NCI-H82 treated with DMSO at 0.1 percent for 48 hours (cell line): ENCODE measurements around the gene KAT7.

ENCODE experiments used
- DNase-seq: peaks from one replicate; lab custom pipeline; 2025; ENCODE audit not compliant: unreplicated experiment; lab: John Stamatoyannopoulos, UW

The KAT7 gene

GRCh38 chr17:49760296-49760695 is 28.2 kb upstream of the KAT7 start:
- no peak for DNase-seq

DNA sequence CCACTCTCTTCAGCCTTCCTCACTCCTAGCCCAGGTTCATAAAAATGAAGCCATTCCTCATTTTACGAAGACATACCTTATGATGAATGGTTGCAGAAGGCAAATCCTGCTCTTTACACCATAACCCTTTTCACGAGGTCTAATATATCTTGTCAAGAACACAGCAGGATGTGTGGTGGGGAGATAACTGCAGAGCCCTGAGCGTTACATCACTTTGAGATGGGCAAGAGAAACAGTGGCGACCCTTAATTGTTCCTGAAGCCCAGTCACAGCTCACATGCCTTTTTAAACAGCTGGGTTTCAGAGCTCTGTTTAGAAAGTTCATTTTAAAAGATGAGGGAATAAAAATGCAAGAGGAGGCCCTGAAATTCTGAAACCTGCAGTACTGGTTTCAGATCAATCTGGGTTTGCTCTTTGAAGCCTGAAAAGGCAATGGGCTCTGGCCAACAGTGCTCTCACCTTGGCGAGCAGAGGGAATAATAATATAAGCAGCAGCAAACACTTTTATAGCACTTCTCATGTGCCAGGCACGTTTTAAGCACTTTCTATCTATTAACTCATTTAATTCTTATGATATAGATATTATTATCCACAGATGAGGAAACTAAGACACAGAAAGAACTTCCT is 27.4 kb upstream of the KAT7 start:
- no peak for DNase-seq

DNA sequence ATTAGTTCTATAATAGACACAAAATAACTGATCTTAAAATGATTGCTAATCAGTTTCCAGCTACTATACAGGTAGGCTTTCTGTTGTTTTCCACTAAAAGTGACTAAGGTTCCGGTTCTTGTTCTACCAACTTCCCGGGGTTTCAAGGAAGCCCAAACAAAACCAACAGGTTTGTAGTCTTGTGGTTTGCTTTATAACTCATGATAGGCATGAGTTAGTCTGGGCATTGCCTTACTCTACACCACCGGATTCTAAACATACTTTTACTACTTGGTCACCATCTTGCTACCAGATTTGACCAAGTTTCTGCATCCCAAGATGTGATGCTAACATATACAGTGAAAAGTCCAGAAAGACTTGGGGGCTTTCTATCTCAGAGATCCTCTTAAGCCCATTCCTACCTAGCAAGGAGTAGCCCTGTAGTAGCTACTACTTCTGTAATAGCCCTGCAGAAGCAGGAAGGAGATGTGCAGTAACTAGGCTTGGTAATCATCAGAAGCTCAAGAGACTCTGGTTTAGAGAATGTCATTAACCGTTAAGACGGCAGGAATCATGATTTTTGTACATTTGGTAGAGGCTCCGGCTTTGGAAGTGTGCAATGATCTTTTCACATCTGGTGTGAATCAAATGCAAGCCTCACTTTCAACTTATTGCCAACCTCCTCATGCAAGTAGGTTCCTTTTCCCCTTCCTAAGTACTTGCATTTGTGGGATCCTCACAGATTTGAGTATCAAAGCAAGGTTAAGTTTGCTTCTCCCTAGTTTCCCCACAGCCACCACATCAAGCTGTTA is 26.1 kb upstream of the KAT7 start:
- DNase-seq, result no peak

- peak; percentile 99 for DNase-seq
Observed at GRCh38 chr17:49763735-49764558, 24.5 kb upstream of the KAT7 start, which contains the start of gene FAM117A. Gene FAM117A (minus strand): TSS chr17:49764131. CDS start chr17:49764087, 44 bp downstream.

- DNase-seq, result no peak
Observed at GRCh38 chr17:49764559-49765180, 23.8 kb upstream of the KAT7 start.

GRCh38 chr17:49766918-49767530 is 21.5 kb upstream of the KAT7 start:
- no peak for DNase-seq

GRCh38 chr17:49775546-49776260 is 12.8 kb upstream of the KAT7 start:
- DNase-seq, result no peak

DNA sequence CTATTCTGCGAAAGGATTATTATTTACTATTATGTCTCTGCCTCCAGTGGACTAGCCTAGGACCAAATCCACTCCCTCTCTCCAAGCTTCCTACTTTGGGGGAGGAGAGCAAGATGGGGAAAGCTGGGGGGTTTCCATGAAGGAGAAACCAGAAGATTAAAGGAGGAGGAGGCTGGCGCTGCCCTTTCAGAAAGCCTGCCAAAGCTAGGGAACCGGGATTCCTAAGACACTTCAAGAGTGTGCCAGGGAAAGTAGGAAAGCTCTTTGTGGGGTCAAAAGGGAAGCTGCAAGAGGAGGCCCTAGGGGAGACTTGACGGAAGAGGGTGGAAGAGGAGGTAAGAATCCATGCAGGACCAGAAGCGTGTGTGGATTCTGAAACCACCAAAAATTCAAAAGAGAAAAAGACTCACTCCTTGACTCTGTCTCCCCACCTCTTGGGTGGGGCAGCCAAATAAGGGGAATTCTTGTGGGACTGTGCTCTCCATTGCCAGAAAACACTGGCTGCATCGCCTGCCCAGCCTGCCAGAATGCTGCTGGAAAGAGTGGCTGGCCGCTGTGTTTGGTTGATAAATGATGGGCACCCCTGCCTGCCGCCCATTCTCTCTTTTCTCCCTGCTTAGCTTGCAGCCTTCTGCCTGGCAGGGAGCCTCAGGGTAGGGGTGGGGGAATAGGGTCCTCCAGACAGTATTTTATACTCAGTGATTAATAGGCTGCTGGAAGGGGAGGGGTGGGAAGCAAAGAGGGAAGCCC is 11.8 kb upstream of the KAT7 start:
- DNase-seq, result no peak

GRCh38 chr17:49777563-49777962 is 10.9 kb upstream of the KAT7 start:
- DNase-seq, result no peak

GRCh38 chr17:49779156-49779738 is 9.2 kb upstream of the KAT7 start:
- no peak for DNase-seq

DNA sequence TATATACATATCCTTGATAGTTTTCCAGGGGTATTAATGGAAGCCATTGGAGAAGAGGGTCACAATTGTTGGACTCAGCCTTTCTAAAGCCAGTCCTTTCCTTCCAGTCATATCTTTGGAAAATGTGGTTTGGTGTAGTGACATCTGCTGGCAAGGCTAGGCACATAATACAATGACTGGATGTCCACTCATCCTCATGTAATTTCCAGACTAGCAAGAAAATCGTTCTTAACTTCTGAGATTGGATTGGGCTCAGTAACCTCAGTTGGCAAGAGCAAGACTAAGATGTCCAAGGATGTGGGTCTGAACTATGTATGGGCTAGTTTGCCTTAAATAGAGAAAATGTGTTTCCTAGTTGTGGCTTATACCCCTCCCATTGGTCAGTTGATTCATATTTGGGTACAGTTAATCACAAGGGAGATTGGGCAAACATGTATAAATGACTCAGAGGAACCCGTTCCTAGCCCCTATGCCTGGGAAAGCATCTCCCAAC is 8.7 kb upstream of the KAT7 start:
- DNase-seq, result peak; percentile 21

- peak; percentile 82 for DNase-seq
Observed at GRCh38 chr17:49783071-49783715, 5.3 kb upstream of the KAT7 start.

- no peak for DNase-seq
Observed at GRCh38 chr17:49783791-49784190, 4.7 kb upstream of the KAT7 start.

DNA sequence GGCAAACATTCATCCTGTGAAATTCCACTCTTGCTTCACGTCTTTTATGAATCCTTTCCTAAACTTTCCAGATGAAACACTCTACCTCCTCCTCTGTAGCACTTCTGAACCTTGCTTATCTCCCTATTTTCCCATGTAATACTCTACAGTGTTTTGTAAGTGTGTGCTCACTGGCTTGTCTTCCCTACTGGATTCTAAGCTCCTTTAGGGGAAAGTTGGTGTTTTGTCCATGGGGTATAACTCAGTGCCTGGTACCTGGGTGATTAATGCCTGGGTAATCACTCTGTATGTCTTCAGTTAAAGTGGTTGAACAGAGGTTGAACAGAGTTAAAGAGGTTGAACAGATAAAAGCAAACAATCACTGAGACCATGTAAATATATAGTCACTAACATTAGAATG is 3.8 kb upstream of the KAT7 start:
- no peak for DNase-seq

DNA sequence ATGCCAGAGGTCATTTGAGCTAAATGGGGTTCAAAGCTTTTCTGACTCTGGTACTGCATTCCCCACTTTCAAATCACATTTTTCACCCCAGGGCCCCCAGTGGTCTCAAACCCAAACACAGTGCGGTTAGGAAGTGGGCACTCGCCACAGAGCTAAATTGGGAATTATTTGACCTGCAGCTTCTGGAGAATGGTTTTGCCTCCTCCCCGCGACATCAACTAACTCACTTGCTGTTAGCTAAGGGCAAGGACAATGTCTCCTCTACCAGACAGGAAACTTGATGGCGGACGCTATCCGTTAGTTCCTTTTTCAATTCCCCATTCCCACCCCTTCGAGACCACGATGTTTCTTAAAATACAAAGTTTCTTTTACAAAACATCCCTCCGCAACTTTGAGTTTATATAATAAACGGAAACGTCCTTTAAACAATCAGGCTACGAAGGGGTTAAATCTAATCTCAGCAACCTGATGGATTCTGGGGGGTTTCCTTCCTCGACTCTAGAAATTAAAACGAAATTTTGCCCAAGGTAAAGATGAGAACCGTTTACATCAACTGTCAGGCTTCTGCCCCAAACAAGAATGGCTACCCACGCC is 500 bp upstream of the KAT7 start:
- no peak for DNase-seq

DNA sequence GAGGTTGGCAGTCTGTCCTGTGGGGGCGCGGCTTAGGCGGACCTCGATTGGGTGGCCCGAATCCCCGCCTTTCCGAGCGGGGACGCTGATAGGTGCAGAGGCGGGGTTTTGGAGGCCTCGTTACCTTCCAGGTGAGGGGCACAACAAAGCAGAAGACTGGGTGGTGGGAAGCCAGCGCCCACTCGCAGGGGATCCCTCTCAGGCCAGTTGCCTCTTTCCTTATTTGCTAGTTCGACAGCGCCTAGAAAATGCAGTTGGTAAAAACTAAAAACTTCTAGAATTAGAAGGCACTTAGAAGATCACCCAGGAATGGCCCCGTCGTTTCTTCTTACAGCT is 730 bp downstream of the KAT7 start:
- DNase-seq, result no peak

DNA sequence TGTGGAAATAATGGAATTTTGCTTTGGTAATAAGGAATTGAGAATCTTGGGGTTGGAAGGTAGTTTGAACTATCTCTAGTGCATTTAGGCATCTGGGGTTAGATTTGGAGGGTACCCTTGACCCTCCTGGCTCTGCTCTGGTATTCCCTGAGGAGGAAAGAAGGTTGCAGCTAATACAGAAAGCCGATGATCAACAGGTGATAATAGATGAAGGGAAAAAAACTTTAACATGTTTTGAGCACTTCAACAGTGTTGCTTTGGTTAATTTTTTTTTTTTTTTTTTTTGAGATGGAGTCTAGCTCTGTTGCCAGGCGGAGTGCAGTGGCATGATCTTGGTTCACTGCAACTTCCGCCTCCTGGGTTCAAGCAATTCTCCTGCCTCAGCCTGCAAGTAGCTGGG is 4.8 kb downstream of the KAT7 start:
- no peak for DNase-seq

DNA sequence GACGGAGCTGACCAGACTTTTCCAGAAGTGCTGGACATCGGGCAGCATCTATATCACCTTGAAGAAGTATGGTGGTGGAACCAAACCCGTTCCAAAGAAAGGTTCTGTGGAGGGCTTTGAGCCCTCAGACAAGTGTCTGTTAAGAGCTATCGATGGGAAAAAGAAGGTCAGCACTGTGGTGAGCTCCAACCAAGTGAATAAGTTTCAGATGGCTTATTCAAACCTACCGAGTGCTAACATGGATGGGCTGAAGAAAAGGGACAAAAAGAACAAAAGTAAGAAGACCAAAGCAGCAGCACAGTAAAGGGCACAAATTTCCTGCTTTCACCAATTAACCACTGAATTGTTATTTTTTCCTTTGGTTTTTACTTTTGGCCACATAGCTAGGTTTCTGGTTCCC is 6.9 kb downstream of the KAT7 start:
- no peak for DNase-seq
